Keratinocyte (primary cell): ENCODE results near the gene RUNX1.

Source experiments
- CTCF ChIP-seq, 3 experiments: IDR thresholded peaks in 1 of 3; conservative IDR thresholded peaks in 1 of 3; optimal IDR thresholded peaks in 1 of 3; 2 replicates in 2 of 3; 3 replicates in 1 of 3; pipeline versions ENCODE3 to v1.5.1; 2011; ENCODE audit warnings: low read length in 3 of 3, mild to moderate bottlenecking in 3 of 3, moderate library complexity in 2 of 3, control low read depth in 1 of 3, inconsistent platforms in 1 of 3; ENCODE audit not compliant: insufficient read depth in 2 of 3; ENCODE audit errors: extremely low read depth in 1 of 3
- EZH2 ChIP-seq: IDR thresholded peaks from one replicate; pipeline ENCODE4 v1.6.1; 2012; ENCODE audit warnings: inconsistent platforms, mild to moderate bottlenecking, low read length, moderate library complexity

- TF ChIP-seq CTCF (optimal IDR thresholded peaks at IDR 0.05 in 1 of 3, IDR thresholded peaks at IDR 0.05 in 1 of 3, conservative IDR thresholded peaks at IDR 0.05 in 1 of 3; ENCODE audit: extremely low read depth in 1 of 3, insufficient read depth in 2 of 3, low read length in 3 of 3) (no peak), EZH2 (no peak)
Measured at GRCh38 chr21:34962586-34963222, 86.4 kb downstream of the RUNX1 start.
